Spleen (tissue), 7 donors: Measurements from ENCODE around the gene LNX2.

Source experiments
- CTCF ChIP-seq, 11 experiments: fragments of 200-600 bp in 7 of 11; fragments of 450-650 bp in 4 of 11; sonication (generic) in 4 of 11; IDR thresholded peaks in 8 of 11; conservative IDR thresholded peaks in 3 of 11; 1 replicate in 7 of 11; 2 replicates in 4 of 11; pipeline versions ENCODE4 v1.4.0 to v1.8.0; 2016 to 2021; ENCODE audit warnings: antibody characterized with exemption in 11 of 11, inconsistent platforms in 4 of 11, mild to moderate bottlenecking in 1 of 11
- POLR2A ChIP-seq, 3 donors: fragments of 450-650 bp; IDR thresholded peaks; one replicate each; pipeline ENCODE4 v1.5.1; 2017; ENCODE audit warnings: antibody characterized with exemption in 3 of 3, mild to moderate bottlenecking in 1 of 3
- POLR2AphosphoS5 ChIP-seq, 3 donors: sonication (generic); formaldehyde crosslinking; IDR thresholded peaks; one replicate each; pipeline ENCODE4 v1.5.1; 2017; ENCODE audit warnings: antibody characterized with exemption in 3 of 3
- donor health status: DM: no; HTN: no; CAD: no; lungs with moderate emphysema.
- donor health status: DM: no; HTN: no; CAD: no.
- donor health status: DM: no; HTN: no; CAD: no.

GRCh38 chr13:27551562-27551961, 68.8 kb downstream of the LNX2 start:
- no peak for TF ChIP-seq CTCF (IDR thresholded peaks at IDR 0.05 in 8 of 11, conservative IDR thresholded peaks at IDR 0.05 in 3 of 11)
- TF ChIP-seq POLR2A (IDR thresholded peaks at IDR 0.05): no peak
- TF ChIP-seq POLR2AphosphoS5 (IDR thresholded peaks at IDR 0.05): no peak
